ENCODE results near the gene UHMK1.

UHMK1 gene

GRCh38 chr1:162530307-162530987, 32.8 kb downstream of the UHMK1 start:
- DNase-seq = no peak

GRCh38 chr1:162530988-162531319, 33.3 kb downstream of the UHMK1 start:
- DNase-seq = no peak

DNA sequence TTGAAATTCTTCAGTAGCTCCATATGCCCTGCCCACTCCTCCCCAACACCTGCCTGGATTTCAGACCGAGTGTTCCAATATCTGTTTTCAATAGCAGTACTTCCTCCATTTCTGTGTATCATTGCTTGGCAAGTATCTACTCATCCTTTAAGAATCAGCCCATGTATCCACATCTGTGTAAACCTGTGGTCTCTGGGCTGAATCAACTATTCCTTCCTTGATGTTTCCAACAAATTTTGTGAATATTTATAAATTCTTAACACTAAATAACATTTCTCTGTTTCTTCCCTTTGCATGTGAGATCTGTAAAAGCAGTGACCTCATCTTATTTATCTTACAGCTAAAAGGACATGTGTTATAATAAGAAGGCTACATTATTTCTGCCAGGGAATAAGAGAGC, 37.9 kb downstream of the UHMK1 start:
- no peak for DNase-seq

DNA sequence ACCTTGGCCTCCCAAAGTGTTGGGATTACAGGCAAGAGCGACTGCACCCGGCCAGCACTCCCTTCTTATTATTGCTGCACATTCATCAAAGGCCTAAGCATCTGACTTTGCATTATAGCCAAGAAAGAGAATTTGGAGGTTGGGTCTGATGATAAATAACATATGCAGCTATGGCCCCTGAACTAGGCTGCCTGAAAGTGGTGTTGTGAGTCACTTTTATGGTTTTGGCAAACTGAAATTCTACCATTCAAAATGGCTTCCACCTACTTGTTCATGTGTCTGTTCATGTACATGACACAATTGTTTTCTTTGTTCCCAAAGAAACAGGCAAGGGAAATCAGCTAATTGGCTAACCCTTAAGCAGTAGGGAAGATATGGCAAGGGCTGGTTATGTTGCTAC, 38.9 kb downstream of the UHMK1 start:
- no peak for DNase-seq

DNA sequence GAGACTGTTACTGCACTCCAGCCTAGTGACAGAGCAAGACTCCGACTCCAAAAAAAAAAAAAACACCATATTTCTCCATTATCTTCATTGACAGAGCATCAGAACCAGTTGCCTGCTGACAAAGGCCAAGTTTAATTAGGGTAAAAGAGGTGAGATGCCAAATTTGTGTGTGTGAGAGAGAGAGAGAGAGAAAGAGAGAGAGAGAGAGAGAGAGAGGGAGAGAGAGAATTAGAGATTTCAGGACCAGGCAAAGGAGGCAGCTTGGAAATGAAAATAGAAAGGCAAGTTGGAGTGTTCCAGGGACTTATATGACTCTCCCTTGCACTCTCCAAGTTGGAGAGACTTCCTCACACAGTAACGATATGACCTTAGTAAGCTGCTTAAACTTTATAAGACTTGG, 39.6 kb downstream of the UHMK1 start:
- DNase-seq = no peak

GRCh38 chr1:162538815-162539431, 41.3 kb downstream of the UHMK1 start:
- DNase-seq = no peak

GRCh38 chr1:162541619-162542141, 44.1 kb downstream of the UHMK1 start:
- DNase-seq = no peak

DNA sequence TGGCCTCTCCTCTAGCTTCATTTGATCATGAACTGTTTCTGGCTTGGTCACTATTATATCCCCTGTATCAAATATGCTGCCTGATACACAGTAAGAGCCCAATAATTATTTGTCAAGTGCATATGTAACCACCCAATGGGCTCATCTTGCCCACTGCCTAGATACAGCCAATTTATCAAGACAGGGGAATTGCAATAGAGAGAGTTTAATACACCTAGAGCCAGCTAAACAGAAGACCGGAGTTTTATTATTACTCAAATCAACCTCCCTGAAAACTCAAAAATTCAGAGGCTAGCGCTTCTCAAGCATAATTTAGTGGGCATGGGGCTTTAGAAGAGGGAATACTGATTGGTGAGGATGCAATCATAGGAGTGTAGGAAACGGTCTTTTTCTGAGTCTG, 45.6 kb downstream of the UHMK1 start:
- no peak for DNase-seq

GRCh38 chr1:162548170-162548569, 50.6 kb downstream of the UHMK1 start:
- DNase-seq = no peak

DNA sequence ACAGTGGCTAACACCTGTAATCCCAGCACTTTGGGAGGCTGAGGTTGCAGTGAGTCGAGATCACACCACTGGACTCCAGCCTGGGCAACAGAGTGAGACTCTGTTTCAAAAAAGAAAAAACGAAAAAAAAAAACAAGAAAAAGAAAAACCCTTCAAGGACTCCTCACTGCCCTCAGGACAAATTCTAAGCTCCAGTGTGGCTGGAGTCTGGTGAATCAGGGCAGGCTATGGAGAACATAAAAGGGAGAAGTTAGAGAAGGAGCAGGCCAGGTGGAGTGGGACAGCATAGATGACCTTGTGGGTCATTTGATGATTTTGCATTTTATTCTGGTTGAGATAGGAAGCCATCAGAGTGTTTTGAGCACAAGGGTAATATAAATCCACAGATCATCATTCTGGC, 51.4 kb downstream of the UHMK1 start:
- no peak for DNase-seq

GRCh38 chr1:162550925-162551324, 53.3 kb downstream of the UHMK1 start:
- DNase-seq = no peak

- DNase-seq = no peak
These were observed 54.5 kb downstream of the UHMK1 start for GRCh38 chr1:162551969-162552683.

DNA sequence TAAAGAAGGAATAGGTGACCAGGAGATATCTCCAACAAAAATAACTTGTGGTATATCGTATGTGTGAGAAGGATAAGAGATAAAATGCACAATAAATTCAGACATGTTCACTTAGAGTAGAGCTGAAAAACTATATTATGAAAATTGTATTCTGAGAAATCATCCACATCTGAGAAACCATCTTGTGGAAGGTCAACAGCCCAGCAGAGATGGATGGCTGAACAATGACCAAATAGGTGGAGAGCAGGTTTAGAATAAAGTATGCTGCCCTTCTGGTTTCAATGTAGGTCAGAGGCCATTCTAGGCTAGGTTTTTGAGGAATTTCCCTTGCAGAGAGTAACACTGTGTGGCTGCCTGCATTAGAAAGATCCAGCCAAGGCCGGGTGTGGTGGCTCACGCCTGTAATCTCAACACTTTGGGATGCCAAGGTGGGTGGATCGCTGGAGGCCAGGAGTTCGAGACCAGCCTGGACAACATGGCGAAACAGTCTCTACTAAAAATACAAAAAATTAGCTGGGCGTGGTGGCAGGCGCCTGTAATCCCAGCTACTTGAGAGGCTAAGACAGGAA, 55.1 kb downstream of the UHMK1 start:
- DNase-seq = no peak

- no peak for DNase-seq
These were observed 56.6 kb downstream of the UHMK1 start for GRCh38 chr1:162554258-162554657.

DNA sequence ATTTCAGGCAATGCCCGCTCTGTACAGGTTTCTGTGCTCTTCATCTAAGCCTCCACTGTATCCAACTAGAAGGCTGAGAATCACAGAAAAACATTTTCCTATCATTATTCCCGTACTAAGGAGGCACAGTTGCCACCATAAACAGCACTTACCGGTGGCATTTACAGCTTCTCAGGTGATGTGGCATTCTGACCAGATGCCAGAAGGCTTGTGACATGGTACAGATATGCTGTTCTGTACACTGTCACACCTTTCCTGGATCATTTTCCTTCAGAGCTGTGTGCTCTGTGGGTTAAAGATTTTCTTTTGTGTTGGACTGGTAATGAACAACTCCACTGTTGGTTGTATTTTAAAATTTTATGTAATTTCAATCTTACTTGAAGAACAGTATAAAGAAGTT, 59.9 kb downstream of the UHMK1 start:
- DNase-seq = no peak

- no peak for DNase-seq
These were observed 62.9 kb downstream of the UHMK1 start for GRCh38 chr1:162560303-162561036.

- DNase-seq = peak; percentile 94
These were observed 63.5 kb downstream of the UHMK1 start for GRCh38 chr1:162561037-162561615.

- no peak for DNase-seq
These were observed 64.2 kb downstream of the UHMK1 start, which contains the start of gene UAP1 for GRCh38 chr1:162561616-162562469. TSS of gene UAP1 (plus strand) at chr1:162561722. CDS start at chr1:162566069, 4,347 bp downstream.

DNA sequence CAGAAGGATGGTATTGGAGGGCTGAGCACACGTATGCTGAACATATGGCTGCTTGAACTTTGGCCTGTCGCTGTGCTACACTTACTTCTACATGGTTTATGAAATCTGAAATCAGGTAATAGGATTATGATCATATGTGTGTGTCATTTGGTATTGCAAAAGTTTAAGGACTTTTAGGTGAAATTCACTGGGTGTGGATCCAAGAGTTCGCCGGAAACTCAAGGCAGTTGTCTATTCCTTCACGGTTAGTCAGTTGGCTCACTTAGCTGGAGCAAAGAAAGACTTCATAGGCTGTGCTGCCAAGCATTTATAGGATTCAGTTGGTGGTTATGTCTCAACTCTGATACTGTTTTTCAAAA, 64.8 kb downstream of the UHMK1 start:
- no peak for DNase-seq

DNA sequence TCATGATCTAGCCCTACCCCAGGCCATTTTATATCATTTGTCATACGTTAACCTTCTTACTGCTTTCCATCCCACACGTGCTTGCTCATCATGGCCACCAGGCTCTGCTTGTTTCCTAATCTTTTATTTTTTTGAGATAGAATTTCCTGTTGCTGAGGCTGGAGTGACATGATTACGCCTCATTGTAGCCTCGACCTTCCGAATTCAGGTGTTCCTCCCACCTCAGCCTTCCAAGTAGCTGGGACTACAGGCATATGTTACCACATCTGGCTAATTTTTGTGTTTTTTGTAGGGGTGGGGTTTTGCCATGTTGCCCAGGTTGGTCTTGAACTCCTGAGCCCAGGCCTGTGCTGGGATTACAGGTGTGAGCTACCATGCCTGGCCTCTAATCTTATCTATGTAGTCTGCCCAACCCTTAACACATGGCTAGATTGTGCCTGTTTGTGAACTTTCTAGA, 67.2 kb downstream of the UHMK1 start:
- DNase-seq = no peak

DNA sequence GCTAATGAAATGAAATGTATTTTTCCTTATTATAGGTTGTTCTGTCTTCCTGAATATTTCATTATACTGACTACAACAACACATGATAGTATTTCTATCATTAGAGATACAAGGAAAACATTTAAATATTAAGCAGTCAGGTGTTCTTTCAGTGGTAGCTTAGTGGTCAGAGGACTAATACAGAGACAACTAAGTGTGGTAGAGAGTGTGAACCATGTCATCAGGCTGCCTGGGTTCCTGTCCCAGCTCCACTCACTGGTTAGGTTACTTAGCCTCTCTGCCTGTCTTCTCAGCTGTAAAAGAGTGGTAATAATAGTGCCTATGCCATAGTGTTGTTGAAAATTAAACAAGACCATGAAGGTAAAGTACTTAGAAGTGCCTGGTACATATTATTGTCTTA, 67.8 kb downstream of the UHMK1 start:
- no peak for DNase-seq

DNA sequence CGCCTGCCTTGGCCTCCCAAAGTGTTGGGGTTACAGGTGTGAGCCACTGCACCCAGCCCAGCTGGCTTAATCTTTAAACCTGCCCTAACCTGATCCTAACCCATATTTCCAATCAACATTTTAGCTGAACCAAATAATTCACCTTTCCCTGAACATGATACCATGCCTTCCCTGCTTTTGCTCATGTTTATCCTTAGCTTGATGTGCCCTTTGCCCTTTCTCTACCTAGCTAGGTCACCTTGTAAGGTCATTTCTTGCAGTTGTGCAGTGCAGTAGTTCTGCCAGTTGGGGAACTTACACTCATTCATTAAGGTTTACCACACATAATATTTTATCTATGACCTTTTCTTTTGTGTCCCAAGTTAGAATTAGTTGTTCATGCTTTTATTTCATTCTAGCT, 69.3 kb downstream of the UHMK1 start:
- DNase-seq = no peak
